KOPT-K1 (cell line): Measurements from ENCODE around the gene TENM4.

ENCODE experiments used
- H3K27ac ChIP-seq: fragments of 200-600 bp; sonication (generic); 2 replicates; pipeline ENCODE4 v1.5.1; 2016; ENCODE audit warnings: antibody characterized with exemption, mild to moderate bottlenecking, low read depth, low read length; ENCODE audit not compliant: poor library complexity, severe bottlenecking
- H3K36me3 ChIP-seq: fragments of 200-600 bp; sonication (generic); 2 replicates; pipeline ENCODE4 v1.5.1; 2017; ENCODE audit warnings: antibody characterized with exemption, mild to moderate bottlenecking, low read length, moderate library complexity; ENCODE audit not compliant: insufficient read depth
- H3K9me3 ChIP-seq: fragments of 200-600 bp; sonication (generic); 2 replicates; pipeline ENCODE4 v1.5.1; 2017; ENCODE audit warnings: antibody characterized with exemption, low read length, mild to moderate bottlenecking; ENCODE audit not compliant: insufficient read depth, poor library complexity, severe bottlenecking

Gene TENM4

DNA sequence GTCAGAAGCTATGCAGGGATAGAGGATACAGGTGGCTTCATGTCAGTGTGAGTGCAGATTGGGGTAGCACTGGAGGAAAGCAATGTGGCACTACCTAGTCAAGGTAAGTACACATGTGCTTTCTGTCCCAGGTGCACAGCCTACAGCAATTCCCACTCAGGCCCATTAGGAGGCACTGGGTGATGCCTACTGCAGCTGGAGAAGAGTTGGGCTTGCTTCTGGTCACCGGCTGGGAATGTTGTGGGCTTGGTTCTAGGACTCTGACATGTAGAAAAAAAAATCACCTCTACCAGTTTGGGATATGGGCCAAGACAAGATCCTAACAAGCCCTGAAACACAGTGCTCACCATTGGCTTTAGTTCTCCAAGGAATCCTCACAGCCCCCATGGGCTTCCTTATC, 69.7 kb downstream of the TENM4 start:
- Histone ChIP-seq H3K36me3 (no peaks in the 10 kb centered on the region), H3K9me3 (no peaks in the 10 kb centered on the region), H3K27ac (no peak overlapping the region)

DNA sequence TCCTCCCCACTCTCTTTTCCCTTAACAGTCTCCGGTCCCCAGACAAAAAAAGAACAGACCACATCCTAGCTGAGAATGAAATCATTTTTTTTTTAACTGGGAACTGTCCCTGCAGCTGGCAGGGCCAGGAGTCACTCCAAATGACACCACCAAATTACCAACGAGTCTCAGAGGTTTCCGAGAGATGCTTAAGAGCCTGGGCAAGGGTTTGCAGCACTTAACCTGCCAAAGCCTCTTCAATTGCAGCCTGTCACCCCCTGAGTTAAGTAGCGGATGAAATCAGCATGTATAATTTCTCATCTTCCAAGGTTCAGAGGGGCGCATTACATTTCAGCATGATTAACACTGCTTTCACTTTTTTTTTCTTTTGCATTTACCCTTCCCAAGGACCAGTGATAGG, 71.8 kb downstream of the TENM4 start:
- H3K9me3 ChIP-seq = no peaks in the 10 kb centered on the region
- no peak overlapping the region for H3K27ac ChIP-seq
- H3K36me3 ChIP-seq = no peaks in the 10 kb centered on the region

DNA sequence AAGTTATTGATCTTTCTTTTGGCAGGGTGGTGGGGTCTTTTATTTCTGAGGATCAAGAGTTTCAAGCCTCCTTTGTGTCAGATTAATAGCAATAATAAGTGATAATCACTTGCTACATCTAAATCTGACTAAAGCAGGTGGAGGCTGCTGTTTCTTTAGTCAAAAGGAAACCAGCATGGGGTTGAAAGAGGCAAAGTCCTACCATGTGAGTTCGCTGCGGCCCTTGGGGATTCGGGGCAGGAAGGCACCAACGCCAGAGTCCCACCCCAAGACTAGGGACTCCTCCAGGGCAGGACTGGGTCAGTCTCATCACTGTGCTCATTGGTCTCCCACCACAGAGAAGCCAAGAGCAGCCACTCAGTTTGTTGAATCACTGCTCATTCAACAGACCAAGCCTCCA, 73.0 kb downstream of the TENM4 start:
- Histone ChIP-seq H3K9me3 (no peaks in the 10 kb centered on the region), H3K36me3 (no peaks in the 10 kb centered on the region), H3K27ac (no peak overlapping the region)

DNA sequence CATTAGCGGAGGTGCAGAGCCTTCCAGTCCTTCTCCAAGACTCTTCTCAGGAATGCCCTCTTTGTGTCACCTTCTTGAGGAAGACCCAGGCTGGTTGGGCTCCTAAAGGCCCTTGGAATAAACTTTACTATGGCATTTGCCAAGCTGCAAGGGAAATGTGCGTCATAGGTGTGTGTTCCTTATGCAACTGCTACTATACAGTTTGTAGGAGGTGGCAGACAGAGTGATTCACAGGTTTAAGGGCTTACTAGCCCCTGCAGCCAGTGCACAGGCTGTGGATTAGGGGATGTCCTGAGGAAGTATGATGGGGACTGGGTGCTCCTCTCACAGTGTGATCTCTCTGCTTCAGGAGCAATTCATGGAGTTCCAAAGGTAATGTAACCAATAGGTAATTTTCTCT, 74.6 kb downstream of the TENM4 start:
- Histone ChIP-seq H3K27ac (no peak overlapping the region), H3K36me3 (no peaks in the 10 kb centered on the region), H3K9me3 (no peaks in the 10 kb centered on the region)

DNA sequence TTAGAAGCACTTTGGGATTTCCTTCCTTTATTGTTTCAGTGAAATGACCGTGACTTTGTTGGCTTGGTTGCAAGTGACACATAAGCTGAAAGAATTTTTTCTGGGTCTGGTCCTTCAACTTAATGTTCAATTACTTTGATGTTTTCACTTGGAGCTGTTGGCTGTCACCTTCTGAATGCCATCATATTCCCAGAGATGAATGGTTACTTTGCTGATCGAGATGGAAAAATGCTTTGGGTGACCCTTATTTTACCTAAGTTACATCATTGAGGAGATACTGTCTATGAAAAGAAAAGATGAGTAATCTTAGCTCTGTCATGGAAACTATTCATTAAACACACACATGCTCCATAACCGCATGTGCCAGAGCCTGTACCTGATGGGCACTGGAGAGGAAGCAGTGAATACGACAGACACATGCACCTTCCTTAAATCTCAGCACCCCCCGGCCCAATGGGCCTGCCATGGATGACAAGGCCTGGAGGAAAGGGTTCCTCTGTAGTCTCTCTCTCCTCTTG, 76.9 kb downstream of the TENM4 start:
- H3K27ac ChIP-seq = no peak overlapping the region
- no peaks in the 10 kb centered on the region for H3K9me3 ChIP-seq
- H3K36me3 ChIP-seq = no peaks in the 10 kb centered on the region

DNA sequence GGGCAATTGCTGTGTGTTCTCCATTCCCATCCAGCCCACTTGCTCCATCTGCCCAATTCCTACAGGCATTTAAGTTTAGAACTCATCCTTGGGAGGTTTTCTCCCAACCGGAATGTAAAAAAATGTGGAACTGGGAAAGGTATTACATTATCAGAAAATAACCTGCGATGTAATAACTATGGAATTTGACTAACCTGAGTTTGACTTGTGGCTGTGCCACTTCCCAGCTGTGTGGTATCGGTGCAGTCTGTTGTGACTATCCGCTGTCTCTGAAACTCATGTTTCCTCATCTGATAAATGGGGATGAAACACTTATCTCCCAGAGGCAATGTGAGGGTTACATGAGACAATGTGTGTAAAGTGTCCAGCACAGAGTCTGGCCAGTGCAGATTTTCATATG, 77.6 kb downstream of the TENM4 start:
- Histone ChIP-seq H3K27ac (no peak overlapping the region), H3K9me3 (no peaks in the 10 kb centered on the region)

DNA sequence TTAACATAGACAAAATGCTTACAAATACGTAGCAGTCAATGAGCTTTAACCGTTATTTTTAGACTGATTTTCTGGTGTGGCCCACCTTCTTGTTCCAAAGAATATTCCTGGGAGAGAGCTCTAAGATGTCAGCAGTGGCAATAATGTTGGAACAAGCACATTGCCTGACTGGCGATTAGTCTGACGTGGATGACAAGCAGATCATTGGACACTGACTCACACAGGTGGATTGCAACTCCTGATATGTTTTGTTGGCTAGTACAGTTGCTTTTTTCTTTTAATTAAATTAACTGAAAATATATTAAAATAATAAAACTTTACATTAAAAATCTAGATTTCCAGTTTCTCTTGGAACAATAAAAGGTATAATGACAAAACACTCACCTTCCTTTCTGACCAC, 78.0 kb downstream of the TENM4 start:
- Histone ChIP-seq H3K36me3 (no peaks in the 10 kb centered on the region), H3K27ac (no peak overlapping the region), H3K9me3 (no peaks in the 10 kb centered on the region)

More for the DNA sequence above, 77.6 kb downstream of the TENM4 start:
- no peaks in the 10 kb centered on the region for H3K36me3 ChIP-seq

DNA sequence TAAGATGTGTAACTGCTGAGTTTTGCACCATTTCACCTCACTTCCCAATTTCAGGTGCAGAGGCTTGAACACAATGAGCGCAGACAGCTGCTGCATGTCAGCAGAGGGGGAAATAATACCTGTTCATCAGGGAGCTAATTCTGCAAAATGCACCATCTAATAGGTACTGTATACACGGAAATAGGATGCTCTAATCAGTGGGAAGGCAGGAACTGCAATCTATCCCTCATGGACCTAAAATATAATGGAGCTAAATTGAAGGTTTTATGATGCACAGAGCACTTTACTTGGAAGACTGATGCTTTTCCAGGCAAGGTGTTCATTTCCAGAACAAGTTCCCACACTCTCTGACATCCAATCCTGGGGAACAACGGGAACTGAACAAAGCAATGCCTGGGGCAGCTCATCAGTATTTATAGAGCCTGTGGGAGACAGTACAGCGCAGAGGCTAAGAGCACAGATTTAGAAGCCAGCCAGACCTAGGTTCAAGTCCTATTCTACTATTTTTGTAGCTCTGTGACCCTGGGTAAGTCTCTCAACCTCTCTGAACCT, 78.5 kb downstream of the TENM4 start:
- no peak overlapping the region for H3K27ac ChIP-seq
- H3K9me3 ChIP-seq = no peaks in the 10 kb centered on the region
- H3K36me3 ChIP-seq = no peaks in the 10 kb centered on the region

DNA sequence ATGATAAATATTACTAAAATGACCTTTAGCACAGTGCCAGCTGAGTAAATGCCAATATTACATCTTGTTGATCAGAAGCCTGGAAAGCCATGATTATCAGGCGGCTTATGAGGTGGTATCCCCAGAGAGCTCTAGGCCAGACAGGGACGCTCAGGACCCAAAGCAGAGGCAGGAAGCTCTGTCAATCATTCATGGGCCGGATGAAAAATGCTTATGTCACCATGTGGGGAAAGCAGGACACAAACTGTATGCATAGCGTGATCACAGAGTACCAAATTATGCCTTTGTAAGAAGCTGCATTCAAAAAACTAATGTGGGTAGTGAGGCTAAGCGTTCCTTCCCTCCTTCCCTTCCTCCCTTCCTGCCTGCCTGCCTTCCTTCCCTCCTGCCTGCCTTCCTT, 82.6 kb downstream of the TENM4 start:
- Histone ChIP-seq H3K36me3 (no peaks in the 10 kb centered on the region), H3K9me3 (no peaks in the 10 kb centered on the region)

DNA sequence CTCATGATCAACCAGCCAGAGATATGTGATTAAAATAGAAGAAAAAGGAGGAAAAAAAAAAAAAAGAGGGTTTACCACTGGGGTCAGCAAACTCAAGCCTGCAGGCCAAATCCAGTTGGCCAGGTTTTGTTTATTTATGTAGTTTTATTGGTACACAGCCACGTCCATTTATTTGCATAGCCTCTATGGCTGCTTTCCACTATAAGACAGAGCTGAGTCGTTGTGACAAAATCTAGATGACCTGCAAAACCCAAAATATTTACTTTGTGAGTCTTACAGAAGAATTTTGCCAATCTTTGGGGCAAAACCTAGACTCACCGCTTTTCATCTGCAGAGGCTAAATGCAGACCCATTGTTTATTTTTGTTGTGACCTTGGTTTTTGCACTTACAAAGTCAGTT, 87.1 kb downstream of the TENM4 start:
- Histone ChIP-seq H3K36me3 (no peaks in the 10 kb centered on the region), H3K27ac (no peak overlapping the region), H3K9me3 (no peaks in the 10 kb centered on the region)

More for the DNA sequence above, 82.6 kb downstream of the TENM4 start:
- H3K27ac ChIP-seq = no peak overlapping the region

DNA sequence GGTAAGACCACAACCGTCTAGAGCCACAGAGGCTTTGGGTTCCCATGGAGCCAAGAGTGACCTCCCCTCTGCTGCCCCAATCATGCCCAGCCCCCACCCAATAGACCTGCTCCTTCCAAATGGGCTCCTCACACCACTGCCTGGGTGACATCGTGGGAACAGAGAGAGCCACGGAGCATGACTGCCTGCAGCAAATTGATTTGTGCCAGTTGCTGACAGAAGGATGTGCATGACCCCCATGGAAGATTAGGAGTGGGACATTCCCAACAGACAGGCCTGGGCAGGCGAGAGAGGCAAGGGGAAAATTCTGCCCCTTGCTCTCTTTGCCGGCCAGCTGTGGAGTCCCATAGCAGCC, 88.5 kb downstream of the TENM4 start:
- no peaks in the 10 kb centered on the region for H3K9me3 ChIP-seq
- no peak overlapping the region for H3K27ac ChIP-seq
- H3K36me3 ChIP-seq = no peaks in the 10 kb centered on the region

DNA sequence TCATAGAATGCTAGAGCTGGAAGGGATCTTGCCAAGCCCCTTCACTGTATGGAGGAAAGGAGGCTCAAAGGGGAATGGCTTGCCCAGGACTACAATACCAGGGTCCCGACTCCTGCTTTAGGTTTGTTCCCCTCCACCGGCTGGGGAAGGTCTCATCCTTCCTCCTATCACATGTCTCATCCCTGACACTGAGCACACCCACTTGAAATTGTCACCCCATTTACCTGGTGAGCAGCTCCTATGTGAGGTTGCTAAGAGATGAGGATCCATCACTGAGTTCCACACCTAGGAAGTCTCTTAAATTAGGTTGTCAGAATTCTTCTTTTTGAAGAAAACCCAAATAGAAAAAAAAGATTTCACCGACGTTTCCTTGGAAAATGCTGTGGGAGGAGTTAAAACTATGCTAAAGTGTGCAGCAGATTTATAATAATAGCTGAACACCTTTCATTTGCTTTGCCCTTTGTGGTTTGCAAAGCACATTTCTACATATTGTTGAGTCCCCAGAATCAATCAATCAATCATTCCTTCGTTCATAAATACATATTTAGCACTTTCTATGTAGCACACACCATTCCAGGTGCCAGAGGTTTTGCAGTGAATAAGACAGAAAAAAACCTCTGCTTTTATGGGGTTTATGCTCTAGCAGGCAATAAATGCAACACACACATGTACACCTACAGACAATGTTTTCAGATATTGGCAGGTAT, 91.7 kb downstream of the TENM4 start:
- H3K9me3 ChIP-seq = no peaks in the 10 kb centered on the region
- H3K36me3 ChIP-seq = no peaks in the 10 kb centered on the region
- no peak overlapping the region for H3K27ac ChIP-seq

DNA sequence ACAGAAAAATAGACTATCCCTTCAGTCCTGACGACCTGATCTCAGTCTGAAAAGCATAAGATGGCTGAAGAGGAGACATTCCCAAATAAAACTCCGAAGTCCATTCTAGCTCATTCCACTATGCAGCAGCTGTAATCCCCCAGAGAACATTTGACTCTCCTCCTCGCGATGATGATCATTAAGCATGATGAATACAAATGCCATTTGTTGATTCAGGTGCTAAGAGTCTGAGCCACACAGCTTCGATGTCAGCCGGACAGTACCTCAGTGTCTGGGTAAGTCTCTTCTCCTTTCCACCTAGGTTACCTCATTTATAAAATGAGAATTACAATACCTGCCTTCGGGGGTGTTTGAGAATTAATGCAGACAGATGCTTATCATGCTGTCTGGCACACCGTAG, 94.8 kb downstream of the TENM4 start:
- Histone ChIP-seq H3K9me3 (no peaks in the 10 kb centered on the region), H3K36me3 (no peaks in the 10 kb centered on the region), H3K27ac (no peak overlapping the region)

DNA sequence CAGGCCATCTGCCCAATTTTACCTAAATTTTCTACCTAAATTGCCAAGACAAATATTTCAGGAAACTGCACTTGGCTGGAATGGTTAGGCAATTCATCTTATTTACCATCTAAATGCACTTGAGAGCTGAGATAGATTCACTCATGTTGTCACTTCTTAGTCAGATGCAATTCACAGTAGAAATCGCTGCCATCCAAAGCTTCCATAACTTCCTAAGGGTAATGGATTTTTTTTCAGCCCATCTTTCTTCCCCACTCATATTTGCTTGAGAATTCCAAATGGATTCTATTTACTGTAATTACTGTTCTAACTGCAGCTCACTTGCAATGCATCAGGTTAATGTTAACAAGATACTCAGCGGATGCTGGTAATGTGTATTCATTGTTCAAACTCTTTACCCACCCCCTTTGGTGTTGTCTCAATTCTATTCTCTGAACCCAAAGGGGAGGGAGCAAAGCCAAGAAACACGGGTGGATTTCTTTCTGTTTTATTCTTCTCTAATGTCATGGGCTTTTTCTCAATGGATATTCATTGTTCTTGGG, 96.0 kb downstream of the TENM4 start:
- no peak overlapping the region for H3K27ac ChIP-seq
- no peaks in the 10 kb centered on the region for H3K9me3 ChIP-seq
- no peaks in the 10 kb centered on the region for H3K36me3 ChIP-seq

DNA sequence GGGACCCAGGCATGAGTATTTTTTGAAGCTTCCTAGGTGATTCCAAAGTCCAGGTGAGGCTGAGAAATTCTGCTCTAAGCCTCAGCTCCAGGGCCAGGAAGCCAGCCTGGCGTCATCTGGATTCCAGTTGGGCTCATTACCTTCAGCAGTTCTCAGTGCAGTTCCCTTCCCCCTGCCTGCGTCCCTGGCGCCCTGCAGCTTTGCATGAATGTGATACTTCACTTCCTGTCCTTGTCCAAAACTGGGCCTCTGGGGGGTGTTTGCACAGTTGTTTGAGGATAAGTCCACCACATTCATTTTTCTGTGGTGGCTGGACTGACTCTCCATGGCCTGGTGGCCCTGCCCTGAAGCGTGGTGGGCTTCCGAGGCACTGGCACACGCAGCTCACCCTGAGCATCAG, 98.1 kb downstream of the TENM4 start:
- Histone ChIP-seq H3K36me3 (no peaks in the 10 kb centered on the region), H3K27ac (no peak overlapping the region), H3K9me3 (no peaks in the 10 kb centered on the region)

DNA sequence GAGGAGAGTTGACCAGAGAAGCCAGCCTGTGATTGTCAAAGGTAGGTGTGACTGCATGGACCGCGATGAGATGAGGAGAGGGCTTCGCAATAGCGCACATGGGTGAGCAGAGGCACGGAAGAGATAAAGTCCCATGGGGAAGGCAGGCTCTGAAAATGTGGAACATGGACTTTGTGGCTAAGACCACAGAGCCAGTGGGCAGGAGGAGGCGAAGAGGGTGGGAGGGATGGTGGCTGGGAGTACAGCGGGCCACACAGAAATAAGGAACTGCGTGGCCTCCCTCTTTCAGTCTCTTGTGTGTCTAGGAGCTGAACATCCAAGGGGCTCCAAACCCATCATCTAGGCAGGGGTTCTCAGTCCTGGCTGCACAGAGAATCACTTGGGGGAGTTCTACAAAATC, 98.6 kb downstream of the TENM4 start:
- Histone ChIP-seq H3K27ac (no peak overlapping the region), H3K9me3 (no peaks in the 10 kb centered on the region), H3K36me3 (no peaks in the 10 kb centered on the region)
